MCF 10A (cell line): Measurements from ENCODE around the gene MUC5AC. TPM values are rescaled to one million over a fixed set of nuclear protein-coding genes. Genes with fewer than 3 reads are reported as not detected.

Experiments used
- BruUV-seq: library from RNA; stranded (reverse); fragments of 400-500 nt; replicated peaks from 2 replicates; lab custom pipeline; 2021; lab: Mats Ljungman, UMichigan
- CTCF ChIA-PET: fragments of 300-600 bp; sonication (Branson Sonifier 250); formaldehyde crosslinking; extraction: SDS; loops from one replicate; lab custom pipeline; 2021; ENCODE audit warnings: antibody characterized with exemption, inconsistent platforms; lab: Yijun Ruan, JAX
- POLR2A ChIA-PET: fragments of 300-600, 350-650 bp; sonication (Branson Sonifier 250); formaldehyde crosslinking; extraction: SDS; loops from one replicate; lab custom pipeline; 2020; ENCODE audit warnings: antibody characterized with exemption, inconsistent platforms; lab: Yijun Ruan, JAX
- DNase-seq: peaks from one replicate; pipeline ENCODE4 v3.0.0-alpha.2; 2018; ENCODE audit not compliant: unreplicated experiment
- H3K27ac Mint-ChIP-seq: one replicate; pipeline ENCODE4 v1.8.0; 2022; ENCODE audit warnings: mild to moderate bottlenecking, low read depth, mixed read lengths; ENCODE audit not compliant: unreplicated experiment
- H3K27me3 Mint-ChIP-seq: one replicate; pipeline ENCODE4 v1.8.0; 2022; ENCODE audit warnings: mixed read lengths; ENCODE audit not compliant: insufficient read depth, unreplicated experiment
- H3K36me3 Mint-ChIP-seq: one replicate; pipeline ENCODE4 v1.8.0; 2022; ENCODE audit warnings: mild to moderate bottlenecking, moderate library complexity, mixed read lengths; ENCODE audit not compliant: insufficient read depth, unreplicated experiment
- H3K4me1 Mint-ChIP-seq: one replicate; pipeline ENCODE4 v1.8.0; 2022; ENCODE audit warnings: mixed read lengths; ENCODE audit not compliant: insufficient read depth, unreplicated experiment
- H3K4me3 Mint-ChIP-seq: one replicate; pipeline ENCODE4 v1.8.0; 2022; ENCODE audit warnings: mild to moderate bottlenecking, moderate library complexity, mixed read lengths; ENCODE audit not compliant: unreplicated experiment
- H3K9me3 Mint-ChIP-seq: one replicate; pipeline ENCODE4 v1.8.0; 2022; ENCODE audit warnings: mixed read lengths; ENCODE audit not compliant: unreplicated experiment
- CTCF ChIP-seq: fragments of 200-600 bp; IDR thresholded peaks from one replicate; pipeline ENCODE4 v1.8.0; 2022; ENCODE audit warnings: antibody characterized with exemption, mild to moderate bottlenecking; ENCODE audit not compliant: unreplicated experiment
- intact Hi-C: fragments of 100-400 bp; cut with micrococcal nuclease; formaldehyde crosslinking; loops from 2 replicates; pipeline ENCODE4 v1.14.1; 2022
- total RNA-seq: library from RNA; stranded (reverse); gene quantifications from 2 replicates; pipeline ENCODE4 v1.2.3, GENCODE V29; 2022

The MUC5AC gene
- total RNA-seq, 1 experiment from 2014 or later: not detected

GRCh38 chr11:1219834-1220815 is 62.4 kb downstream of the MUC5AC start:
- DNase-seq: no peak
- H3K36me3 Mint-ChIP-seq: peaks cover 5% of the 10 kb centered on the region
- intact Hi-C loops: no loop called here
- no peaks in the 10 kb centered on the region for H3K9me3 Mint-ChIP-seq
- no TSS peak for BruUV-seq
- peaks cover 31% of the 10 kb centered on the region for H3K27me3 Mint-ChIP-seq
- no peak overlapping the region for H3K27ac Mint-ChIP-seq
- no peaks in the 10 kb centered on the region for H3K4me1 Mint-ChIP-seq
- ChIA-PET CTCF (no interaction called here), POLR2A (interaction anchor here (0.6 kb wide), 1 partner anchor 77 kb away, joined by 3 read pairs; no protein-coding TSS in a partner anchor)
- no peak overlapping the region for H3K4me3 Mint-ChIP-seq
- TF ChIP-seq CTCF: no peak

GRCh38 chr11:1220941-1221721 is 63.4 kb downstream of the MUC5AC start:
- Mint-ChIP-seq H3K36me3 (peaks cover 5% of the 10 kb centered on the region), H3K9me3 (no peaks in the 10 kb centered on the region), H3K4me1 (no peaks in the 10 kb centered on the region), H3K4me3 (no peak overlapping the region), H3K27me3 (peaks cover 29% of the 10 kb centered on the region), H3K27ac (no peak overlapping the region)
- no peak for TF ChIP-seq CTCF
- no peak for DNase-seq
- no TSS peak for BruUV-seq
- intact Hi-C loops: no loop called here
- ChIA-PET CTCF (no interaction called here), POLR2A (interaction anchor here (0.6 to 0.9 kb wide), 2 partner anchors 10 to 78 kb away, joined by 3 to 5 read pairs; no protein-coding TSS in a partner anchor)

GRCh38 chr11:1221848-1222311 is 64.1 kb downstream of the MUC5AC start:
- Mint-ChIP-seq H3K36me3 (peaks cover 5% of the 10 kb centered on the region), H3K27me3 (peaks cover 21% of the 10 kb centered on the region), H3K9me3 (no peaks in the 10 kb centered on the region), H3K4me3 (no peak overlapping the region), H3K27ac (no peak overlapping the region), H3K4me1 (no peaks in the 10 kb centered on the region)
- BruUV-seq: no TSS peak
- DNase-seq: no peak
- ChIA-PET POLR2A (interaction anchor here (0.9 kb wide), 1 partner anchor 9 kb away, joined by 5 read pairs; no protein-coding TSS in a partner anchor), CTCF (no interaction called here)
- intact Hi-C loops: no loop called here
- TF ChIP-seq CTCF: no peak
